ENCODE data around the gene MRTO4.
A peak's percentile ranks its signal among the peaks of the same experiment; 100 is the strongest.
"Not testable (repeated sequence)": the region's sequence is repeated elsewhere in the genome, so short reads cannot be mapped to it uniquely, and the experiment has no call there.

The MRTO4 gene

GRCh38 chr1:19213580-19213979 lies 38.0 kb upstream of the MRTO4 start:
- TF ChIP-seq, protein P1, sequence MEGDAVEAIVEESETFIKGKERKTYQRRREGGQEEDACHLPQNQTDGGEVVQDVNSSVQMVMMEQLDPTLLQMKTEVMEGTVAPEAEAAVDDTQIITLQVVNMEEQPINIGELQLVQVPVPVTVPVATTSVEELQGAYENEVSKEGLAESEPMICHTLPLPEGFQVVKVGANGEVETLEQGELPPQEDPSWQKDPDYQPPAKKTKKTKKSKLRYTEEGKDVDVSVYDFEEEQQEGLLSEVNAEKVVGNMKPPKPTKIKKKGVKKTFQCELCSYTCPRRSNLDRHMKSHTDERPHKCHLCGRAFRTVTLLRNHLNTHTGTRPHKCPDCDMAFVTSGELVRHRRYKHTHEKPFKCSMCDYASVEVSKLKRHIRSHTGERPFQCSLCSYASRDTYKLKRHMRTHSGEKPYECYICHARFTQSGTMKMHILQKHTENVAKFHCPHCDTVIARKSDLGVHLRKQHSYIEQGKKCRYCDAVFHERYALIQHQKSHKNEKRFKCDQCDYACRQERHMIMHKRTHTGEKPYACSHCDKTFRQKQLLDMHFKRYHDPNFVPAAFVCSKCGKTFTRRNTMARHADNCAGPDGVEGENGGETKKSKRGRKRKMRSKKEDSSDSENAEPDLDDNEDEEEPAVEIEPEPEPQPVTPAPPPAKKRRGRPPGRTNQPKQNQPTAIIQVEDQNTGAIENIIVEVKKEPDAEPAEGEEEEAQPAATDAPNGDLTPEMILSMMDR (IDR thresholded peaks at IDR 0.05; ENCODE audit: extremely low read depth, insufficient read depth, missing control alignments) = no peak
- in situ Hi-C loops (cut with MboI; ENCODE audit: low pct_unique_long_range_greater_than_20kb, low sequenced_read_pairs, unreplicated experiment) = no loop called here
- DNase-seq (ENCODE audit: low spot score) = no peak

DNA sequence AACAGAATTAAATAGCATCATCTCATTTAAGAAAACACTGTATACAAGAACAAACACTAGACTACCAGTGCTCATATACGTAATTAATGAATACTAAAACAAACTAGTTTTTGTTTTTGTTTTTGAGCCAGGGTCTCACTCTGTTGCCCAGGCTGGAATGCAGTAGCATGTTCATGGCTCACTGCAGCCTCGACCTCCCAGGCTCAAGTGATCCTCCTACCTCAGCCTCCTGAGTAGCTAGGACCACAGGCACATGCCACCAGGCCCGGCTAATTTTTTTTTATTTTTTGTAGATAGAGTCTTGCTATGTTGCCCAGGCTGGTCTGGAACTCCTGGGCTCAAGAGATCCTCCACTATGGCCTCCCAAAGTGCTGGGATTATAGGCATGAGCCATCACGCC lies 35.0 kb upstream of the MRTO4 start:
- in situ Hi-C loops (cut with MboI; ENCODE audit: low pct_unique_long_range_greater_than_20kb, low sequenced_read_pairs, unreplicated experiment); DNase-seq (ENCODE audit: low spot score): not testable (repeated sequence)

DNA sequence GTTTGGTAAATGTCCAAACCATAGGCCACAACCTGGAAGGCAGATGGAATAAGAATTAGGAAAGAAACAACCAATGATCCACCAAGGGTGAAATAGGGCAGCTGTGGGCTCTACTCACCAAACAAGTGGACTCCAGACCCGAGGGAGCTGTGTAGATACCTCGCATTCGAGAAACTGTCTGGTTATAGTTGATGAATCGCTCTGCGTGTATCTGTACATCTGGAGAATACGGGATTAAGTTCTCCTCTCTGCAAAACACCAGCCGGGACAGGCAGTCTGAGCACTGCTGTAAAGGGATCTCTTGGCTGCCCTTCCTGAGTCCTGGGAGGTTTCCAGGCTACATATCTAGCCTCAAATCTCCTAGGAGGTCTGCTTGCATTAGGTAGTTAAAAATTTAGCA lies 32.2 kb upstream of the MRTO4 start:
- in situ Hi-C loops (cut with MboI; ENCODE audit: low pct_unique_long_range_greater_than_20kb, low sequenced_read_pairs, unreplicated experiment) = no loop called here
- no peak for DNase-seq (ENCODE audit: low spot score)
- TF ChIP-seq, protein P1 (IDR thresholded peaks at IDR 0.05; ENCODE audit: extremely low read depth, insufficient read depth, missing control alignments) = no peak

- in situ Hi-C loops (cut with MboI; ENCODE audit: low pct_unique_long_range_greater_than_20kb, low sequenced_read_pairs, unreplicated experiment) = no loop called here
- TF ChIP-seq, protein P1 (IDR thresholded peaks at IDR 0.05; ENCODE audit: extremely low read depth, insufficient read depth, missing control alignments) = no peak
- DNase-seq (ENCODE audit: low spot score) = peak; percentile 25
Observed at GRCh38 chr1:19220080-19220846, 31.3 kb upstream of the MRTO4 start.

DNA sequence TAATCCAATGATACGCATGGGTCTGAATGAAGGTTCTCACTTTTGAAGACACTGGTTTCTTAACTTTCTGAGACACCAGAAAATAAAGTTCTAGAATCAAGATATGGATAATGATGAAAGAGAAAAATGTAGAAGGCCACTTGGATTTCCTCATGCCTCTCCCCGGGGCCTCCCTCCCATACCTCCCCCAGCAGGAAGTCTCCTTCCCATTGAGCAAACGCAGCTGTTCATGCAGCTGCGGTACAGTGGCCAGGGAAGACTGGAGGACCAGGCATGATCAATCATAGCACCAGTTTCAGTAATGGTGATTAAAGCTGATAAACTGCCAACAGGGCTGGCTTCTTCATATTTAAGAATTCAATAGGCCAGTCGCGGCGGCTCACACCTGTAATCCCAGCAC lies 30.6 kb upstream of the MRTO4 start:
- in situ Hi-C loops (cut with MboI; ENCODE audit: low pct_unique_long_range_greater_than_20kb, low sequenced_read_pairs, unreplicated experiment) = no loop called here
- TF ChIP-seq, protein P1 (IDR thresholded peaks at IDR 0.05; ENCODE audit: extremely low read depth, insufficient read depth, missing control alignments) = no peak
- no peak for DNase-seq (ENCODE audit: low spot score)

GRCh38 chr1:19222573-19222972 lies 29.0 kb upstream of the MRTO4 start:
- in situ Hi-C loops (cut with MboI; ENCODE audit: low pct_unique_long_range_greater_than_20kb, low sequenced_read_pairs, unreplicated experiment) = no loop called here
- TF ChIP-seq, protein P1 (IDR thresholded peaks at IDR 0.05; ENCODE audit: extremely low read depth, insufficient read depth, missing control alignments) = no peak

GRCh38 chr1:19222979-19223824 lies 28.4 kb upstream of the MRTO4 start:
- in situ Hi-C loops (cut with MboI; ENCODE audit: low pct_unique_long_range_greater_than_20kb, low sequenced_read_pairs, unreplicated experiment) = no loop called here
- DNase-seq (ENCODE audit: low spot score) = no peak

More at GRCh38 chr1:19222573-19222972, 29.0 kb upstream of the MRTO4 start:
- DNase-seq (ENCODE audit: low spot score) = no peak

More at GRCh38 chr1:19222979-19223824, 28.4 kb upstream of the MRTO4 start:
- TF ChIP-seq, protein P1 (IDR thresholded peaks at IDR 0.05; ENCODE audit: extremely low read depth, insufficient read depth, missing control alignments) = no peak
